HG02981 (cell line): ENCODE data around the gene CD160.
A peak's percentile ranks its signal among the peaks of the same experiment; 100 is the strongest.
"Not testable (repeated sequence)": the region's sequence is repeated elsewhere in the genome, so short reads cannot be mapped to it uniquely, and the experiment has no call there.

Experiments used
- ATAC-seq: cut with Tn5 transposase; IDR thresholded peaks from one replicate; pipeline ENCODE4 v1.9.1; 2021; ENCODE audit warnings: mild to moderate bottlenecking, moderate library complexity; ENCODE audit not compliant: unreplicated experiment

Gene CD160

GRCh38 chr1:145719230-145720079, at the start of gene CD160:
Gene CD160 (plus strand): TSS chr1:145719499. CDS start chr1:145728328, 8,829 bp downstream.
- no peak for ATAC-seq

GRCh38 chr1:145670995-145671745, 48.1 kb upstream of the CD160 start:
- ATAC-seq, result not testable (repeated sequence)

- ATAC-seq, result not testable (repeated sequence)
These were observed 46.1 kb upstream of the CD160 start for GRCh38 chr1:145673217-145673616.

GRCh38 chr1:145684858-145685257, 34.4 kb upstream of the CD160 start:
- not testable (repeated sequence) for ATAC-seq

- not testable (repeated sequence) for ATAC-seq
These were observed 33.2 kb upstream of the CD160 start for GRCh38 chr1:145686078-145686477.

GRCh38 chr1:145688328-145688727, 31.0 kb upstream of the CD160 start:
- no peak for ATAC-seq

- no peak for ATAC-seq
These were observed 30.4 kb upstream of the CD160 start for GRCh38 chr1:145688924-145689323.

- no peak for ATAC-seq
These were observed 29.4 kb upstream of the CD160 start for GRCh38 chr1:145689922-145690321.

GRCh38 chr1:145690587-145691558, 28.4 kb upstream of the CD160 start:
- peak; percentile 85 for ATAC-seq

GRCh38 chr1:145692785-145693443, 26.4 kb upstream of the CD160 start:
- no peak for ATAC-seq

- ATAC-seq, result no peak
These were observed 23.3 kb upstream of the CD160 start for GRCh38 chr1:145695821-145696629.

- no peak for ATAC-seq
These were observed 22.7 kb upstream of the CD160 start for GRCh38 chr1:145696630-145696960.

- ATAC-seq, result no peak
These were observed 17.9 kb upstream of the CD160 start for GRCh38 chr1:145701306-145701862.

GRCh38 chr1:145702052-145702451, 17.2 kb upstream of the CD160 start:
- ATAC-seq, result no peak

- ATAC-seq, result no peak
These were observed 16.5 kb upstream of the CD160 start for GRCh38 chr1:145702826-145703225.

- no peak for ATAC-seq
These were observed 13.7 kb upstream of the CD160 start for GRCh38 chr1:145705622-145706021.

- ATAC-seq, result no peak
These were observed 13.1 kb upstream of the CD160 start for GRCh38 chr1:145706086-145706664.

GRCh38 chr1:145707183-145707867, 12.0 kb upstream of the CD160 start, which contains the start of gene PDZK1:
Gene PDZK1 (minus strand): TSS chr1:145707368. CDS start chr1:145688021, 19,347 bp downstream.
- no peak for ATAC-seq
